Ovary (tissue), 3 donors: ENCODE measurements around the gene LCN2.

Source experiments
- CTCF ChIP-seq, 3 donors: fragments of 450-650 bp in 2 of 3; fragments of 200-600 bp in 1 of 3; IDR thresholded peaks; one replicate each; pipeline versions ENCODE4 v1.5.1 to v1.8.0; 2016 to 2022; ENCODE audit warnings: antibody characterized with exemption in 3 of 3, mild to moderate bottlenecking in 1 of 3
- EP300 ChIP-seq: sonication (generic); formaldehyde crosslinking; IDR thresholded peaks from one replicate; pipeline ENCODE4 v1.6.1; 2017; ENCODE audit warnings: antibody characterized with exemption
- POLR2A ChIP-seq: fragments of 450-650 bp; IDR thresholded peaks from one replicate; pipeline ENCODE4 v1.6.1; 2017; ENCODE audit warnings: antibody characterized with exemption, mild to moderate bottlenecking, moderate library complexity
- donor health status: DM: no; HTN: no; CAD: no.

DNA sequence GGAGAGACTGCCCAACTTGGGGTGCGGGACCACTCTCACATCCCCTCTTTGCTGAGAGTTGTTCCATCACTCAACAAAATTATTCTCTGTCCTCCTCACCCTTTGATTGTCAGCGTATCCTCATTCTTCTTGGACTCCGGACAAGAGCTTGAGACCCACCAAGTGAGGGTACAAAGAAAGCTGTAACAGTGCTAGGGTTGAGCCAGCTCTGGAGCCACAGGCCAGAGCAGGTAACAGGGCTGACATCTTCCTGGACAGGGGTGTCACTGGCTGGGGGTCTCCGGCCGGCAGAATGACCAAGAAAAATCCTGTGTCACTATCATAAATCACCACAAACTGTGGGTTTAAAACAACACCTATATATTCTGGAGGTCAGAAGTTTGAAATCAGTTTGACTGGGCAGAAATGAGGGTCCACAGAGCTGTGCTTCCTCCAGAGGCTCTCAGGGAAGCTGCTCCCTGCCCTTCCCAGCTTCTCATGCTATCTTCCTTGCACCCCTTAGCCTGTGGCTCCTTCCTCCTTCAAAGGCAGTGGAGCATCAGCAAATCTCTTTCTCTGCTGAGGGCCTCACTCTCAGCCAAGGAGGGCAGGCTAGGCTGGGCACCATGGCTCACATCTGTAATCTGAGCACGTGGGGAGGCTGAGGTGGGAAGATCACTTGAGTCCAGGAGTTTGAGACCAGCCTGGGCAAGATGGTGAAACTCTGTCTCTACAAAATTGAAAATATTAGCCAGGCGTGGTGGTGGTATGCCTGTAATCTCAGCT is 6.7 kb downstream of the LCN2 start:
- no peak for TF ChIP-seq CTCF (IDR thresholded peaks at IDR 0.05)
- no peak for TF ChIP-seq POLR2A
- no peak for TF ChIP-seq EP300
